22Rv1 (cell line): ENCODE results near the gene FAM170B.

Source experiments
- ZFX ChIP-seq: fragments of 450-650 bp; IDR thresholded peaks from 2 replicates; pipeline ENCODE4 v1.6.1; 2017; ENCODE audit warnings: antibody characterized with exemption, borderline replicate concordance
- TF ChIP-seq, protein P1 (sequence below): fragments of 450-650 bp; IDR thresholded peaks from 2 replicates; pipeline ENCODE4 v1.5.1; 2017; ENCODE audit warnings: mild to moderate bottlenecking

DNA sequence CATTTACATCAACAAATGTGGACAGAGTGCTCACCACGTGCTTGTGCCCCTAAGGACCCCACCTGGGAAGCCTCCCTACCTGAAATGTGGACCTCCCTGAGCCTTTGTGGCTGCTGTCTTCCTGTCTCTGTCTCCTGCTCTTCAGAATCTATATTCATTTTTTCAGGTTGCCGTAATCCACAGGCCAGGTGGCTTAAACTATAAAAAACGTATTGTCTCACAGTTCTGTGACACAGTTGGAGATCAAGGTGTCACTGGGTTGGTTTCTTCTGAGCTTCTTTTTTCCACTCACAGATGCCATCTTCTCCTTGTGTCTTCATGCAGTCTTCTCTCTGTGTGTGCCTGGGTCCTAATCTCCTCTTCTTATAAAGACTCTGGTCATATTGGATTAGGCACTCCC is 12.9 kb downstream of the FAM170B start:
- TF ChIP-seq, protein P1, sequence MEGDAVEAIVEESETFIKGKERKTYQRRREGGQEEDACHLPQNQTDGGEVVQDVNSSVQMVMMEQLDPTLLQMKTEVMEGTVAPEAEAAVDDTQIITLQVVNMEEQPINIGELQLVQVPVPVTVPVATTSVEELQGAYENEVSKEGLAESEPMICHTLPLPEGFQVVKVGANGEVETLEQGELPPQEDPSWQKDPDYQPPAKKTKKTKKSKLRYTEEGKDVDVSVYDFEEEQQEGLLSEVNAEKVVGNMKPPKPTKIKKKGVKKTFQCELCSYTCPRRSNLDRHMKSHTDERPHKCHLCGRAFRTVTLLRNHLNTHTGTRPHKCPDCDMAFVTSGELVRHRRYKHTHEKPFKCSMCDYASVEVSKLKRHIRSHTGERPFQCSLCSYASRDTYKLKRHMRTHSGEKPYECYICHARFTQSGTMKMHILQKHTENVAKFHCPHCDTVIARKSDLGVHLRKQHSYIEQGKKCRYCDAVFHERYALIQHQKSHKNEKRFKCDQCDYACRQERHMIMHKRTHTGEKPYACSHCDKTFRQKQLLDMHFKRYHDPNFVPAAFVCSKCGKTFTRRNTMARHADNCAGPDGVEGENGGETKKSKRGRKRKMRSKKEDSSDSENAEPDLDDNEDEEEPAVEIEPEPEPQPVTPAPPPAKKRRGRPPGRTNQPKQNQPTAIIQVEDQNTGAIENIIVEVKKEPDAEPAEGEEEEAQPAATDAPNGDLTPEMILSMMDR = no peak
- TF ChIP-seq ZFX = no peak
